LoVo (cell line): ENCODE data around the gene DGKI.
"Not testable (repeated sequence)": the region's sequence is repeated elsewhere in the genome, so short reads cannot be mapped to it uniquely, and the experiment has no call there.

Experiments used
- DNase-seq: peaks from one replicate; pipeline ENCODE4 v3.0.0-alpha.2; 2016; ENCODE audit warnings: low spot score

DGKI gene

GRCh38 chr7:137462847-137463246 lies 383.9 kb downstream of the DGKI start:
- no peak for DNase-seq

- no peak for DNase-seq
Measured at GRCh38 chr7:137462074-137462715, 384.6 kb downstream of the DGKI start.

- DNase-seq: no peak
Measured at GRCh38 chr7:137458399-137458798, 388.4 kb downstream of the DGKI start.

GRCh38 chr7:137454767-137455166 lies 392.0 kb downstream of the DGKI start:
- no peak for DNase-seq

- DNase-seq: peak; percentile 70
Measured at GRCh38 chr7:137454246-137454724, 392.5 kb downstream of the DGKI start.

- DNase-seq: no peak
Measured at GRCh38 chr7:137453356-137453755, 393.4 kb downstream of the DGKI start.

GRCh38 chr7:137449016-137449415 lies 397.8 kb downstream of the DGKI start:
- DNase-seq: no peak

GRCh38 chr7:137448572-137448971 lies 398.2 kb downstream of the DGKI start:
- DNase-seq: not testable (repeated sequence)

- no peak for DNase-seq
Measured at GRCh38 chr7:137446025-137446424, 400.7 kb downstream of the DGKI start.

GRCh38 chr7:137445268-137445667 lies 401.5 kb downstream of the DGKI start:
- DNase-seq: no peak

GRCh38 chr7:137443616-137444015 lies 403.2 kb downstream of the DGKI start:
- no peak for DNase-seq

- no peak for DNase-seq
Measured at GRCh38 chr7:137441451-137441850, 405.3 kb downstream of the DGKI start.

- DNase-seq: no peak
Measured at GRCh38 chr7:137439829-137440825, 406.6 kb downstream of the DGKI start.

GRCh38 chr7:137434946-137435345 lies 411.8 kb downstream of the DGKI start:
- no peak for DNase-seq

GRCh38 chr7:137434530-137434929 lies 412.2 kb downstream of the DGKI start:
- DNase-seq: no peak

- no peak for DNase-seq
Measured at GRCh38 chr7:137423321-137423720, 423.5 kb downstream of the DGKI start.

GRCh38 chr7:137421366-137421765 lies 425.4 kb downstream of the DGKI start:
- DNase-seq: no peak

GRCh38 chr7:137418841-137419240 lies 427.9 kb downstream of the DGKI start:
- no peak for DNase-seq

GRCh38 chr7:137417464-137417863 lies 429.3 kb downstream of the DGKI start:
- no peak for DNase-seq

GRCh38 chr7:137413901-137414300 lies 432.9 kb downstream of the DGKI start:
- no peak for DNase-seq

- DNase-seq: no peak
Measured at GRCh38 chr7:137411446-137411845, 435.3 kb downstream of the DGKI start.

- DNase-seq: no peak
Measured at GRCh38 chr7:137408126-137408525, 438.6 kb downstream of the DGKI start.

- DNase-seq: no peak
Measured at GRCh38 chr7:137407078-137407477, 439.7 kb downstream of the DGKI start.
